T-helper 17 cell (primary cell): ENCODE data around the gene RBM27. TPM values are rescaled to one million over a fixed set of nuclear protein-coding genes. Genes with fewer than 3 reads are reported as not detected.
"Not testable (repeated sequence)": the region's sequence is repeated elsewhere in the genome, so short reads cannot be mapped to it uniquely, and the experiment has no call there.

Experiments
- ATAC-seq: fragments of 150-1000 bp; cut with Tn5 transposase; 2 replicates; pipeline ENCODE4 v1.10.0; 2021; ENCODE audit warnings: mild to moderate bottlenecking, moderate library complexity
- DNase-seq, 3 donors: peaks; one replicate each; pipeline versions ENCODE4 v3.0.0 to v3.0.0-alpha.2; 2020 to 2021
- H3K9me3 ChIP-seq: one replicate; pipeline ENCODE4 v1.7.0; 2013; ENCODE audit warnings: low read length, mild to moderate bottlenecking; ENCODE audit not compliant: control insufficient read depth, poor library complexity, severe bottlenecking
- H3K27ac Mint-ChIP-seq: one replicate; pipeline ENCODE4 v1.8.0; 2022; ENCODE audit warnings: mild to moderate bottlenecking, moderate library complexity, mixed read lengths
- H3K27me3 Mint-ChIP-seq: one replicate; pipeline ENCODE4 v1.8.0; 2022; ENCODE audit warnings: mixed read lengths
- H3K36me3 Mint-ChIP-seq: one replicate; pipeline ENCODE4 v1.8.0; 2022; ENCODE audit warnings: low read depth, mixed read lengths
- H3K4me1 Mint-ChIP-seq: one replicate; pipeline ENCODE4 v1.8.0; 2022; ENCODE audit warnings: mild to moderate bottlenecking, mixed read lengths
- H3K4me3 Mint-ChIP-seq: one replicate; pipeline ENCODE4 v1.8.0; 2022; ENCODE audit warnings: mild to moderate bottlenecking, moderate library complexity, mixed read lengths
- total RNA-seq, 4 donors: library from RNA in 2 of 4; stranded (reverse) in 2 of 4; gene quantifications; one replicate each; pipeline ENCODE4 v1.2.3 and lab custom pipeline; 2022 to 2026

RBM27 gene
- total RNA-seq, 2 donors from 2014 or later, result 21.6 to 25.9 TPM

DNA sequence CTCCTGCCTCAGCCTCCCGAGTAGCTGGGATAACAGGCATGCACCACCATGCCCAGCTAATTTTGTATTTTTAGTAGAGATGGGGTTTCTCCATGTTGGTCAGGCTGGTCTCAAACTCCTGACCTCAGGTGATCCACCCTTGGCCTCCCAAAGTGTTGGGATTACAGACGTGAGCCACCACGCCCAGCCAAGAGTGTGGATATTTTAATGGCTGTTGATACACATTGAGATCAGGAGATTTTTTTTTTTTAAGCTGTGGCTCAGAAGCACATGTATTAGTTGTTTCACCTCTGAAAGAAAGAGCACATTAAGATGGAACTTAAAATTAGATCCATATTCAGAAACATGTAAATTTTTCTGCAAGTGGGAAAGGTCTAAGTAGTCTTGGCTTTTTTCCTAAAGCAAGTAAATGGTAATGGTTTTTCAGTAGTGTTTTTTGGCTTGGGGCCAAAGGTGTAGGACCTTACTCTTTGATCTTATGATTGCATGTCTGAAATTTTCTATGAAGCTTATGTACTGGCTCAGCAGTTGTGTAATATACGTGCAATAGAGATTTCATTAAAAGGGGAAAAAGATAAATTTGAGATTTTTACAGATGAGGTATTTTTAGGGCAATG, 9.9 kb downstream of the RBM27 start:
- H3K9me3 ChIP-seq, result no peaks in the 10 kb centered on the region
- Mint-ChIP-seq H3K27ac (no peak overlapping the region), H3K27me3 (no peaks in the 10 kb centered on the region), H3K4me3 (no peak overlapping the region), H3K36me3 (no peaks in the 10 kb centered on the region), H3K4me1 (peaks cover 35% of the 10 kb centered on the region)
- no peak for ATAC-seq
- DNase-seq, result no peak

DNA sequence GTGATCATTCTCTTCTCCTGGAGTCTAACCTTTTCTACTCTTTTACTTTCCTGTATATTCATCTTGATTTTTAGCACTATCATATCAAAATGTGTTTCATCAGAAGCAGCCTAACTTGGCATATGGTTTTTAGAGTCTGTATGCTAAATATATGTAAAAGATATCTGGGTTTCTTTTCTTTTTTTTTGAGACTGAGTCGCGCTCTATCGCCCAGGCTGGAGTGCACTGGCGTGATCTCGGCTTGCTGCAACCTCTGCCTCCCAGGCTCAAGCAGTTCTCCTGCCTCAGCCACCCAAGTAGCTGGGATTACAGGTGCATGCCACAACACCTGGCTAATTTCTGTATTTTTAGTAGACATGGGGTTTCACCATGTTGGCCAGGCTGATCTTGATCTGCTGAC, 11.5 kb downstream of the RBM27 start:
- not testable (repeated sequence) for H3K36me3 Mint-ChIP-seq, ATAC-seq, H3K27me3 Mint-ChIP-seq, DNase-seq, H3K4me3 Mint-ChIP-seq, H3K9me3 ChIP-seq
- Mint-ChIP-seq H3K27ac (peak overlapping the region; percentile 41), H3K4me1 (peaks cover 30% of the 10 kb centered on the region)

DNA sequence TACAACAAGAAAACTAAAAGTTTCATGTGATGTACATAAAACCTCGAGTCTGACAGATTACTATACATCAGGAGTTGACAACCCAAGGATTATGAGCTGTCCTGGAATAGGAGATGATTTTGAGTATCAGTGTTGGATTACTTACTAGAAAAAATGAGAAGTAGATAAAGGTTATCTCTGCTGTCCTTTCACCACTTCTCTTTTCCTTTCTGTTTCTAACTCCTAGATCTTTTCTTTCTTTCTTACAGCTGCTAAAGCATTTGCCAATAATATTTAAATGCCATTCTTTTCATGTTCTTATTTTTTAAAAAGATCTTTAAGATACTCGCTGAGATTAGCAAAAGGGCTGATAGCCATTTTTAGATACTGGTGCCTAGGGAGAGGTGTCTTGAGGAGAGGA, 14.8 kb downstream of the RBM27 start:
- Mint-ChIP-seq H3K27ac (peak overlapping the region; percentile 67), H3K4me1 (peaks cover 21% of the 10 kb centered on the region), H3K4me3 (no peak overlapping the region), H3K36me3 (peaks cover 4% of the 10 kb centered on the region), H3K27me3 (no peaks in the 10 kb centered on the region)
- ATAC-seq (no peak), DNase-seq (no peak)
- no peaks in the 10 kb centered on the region for H3K9me3 ChIP-seq

DNA sequence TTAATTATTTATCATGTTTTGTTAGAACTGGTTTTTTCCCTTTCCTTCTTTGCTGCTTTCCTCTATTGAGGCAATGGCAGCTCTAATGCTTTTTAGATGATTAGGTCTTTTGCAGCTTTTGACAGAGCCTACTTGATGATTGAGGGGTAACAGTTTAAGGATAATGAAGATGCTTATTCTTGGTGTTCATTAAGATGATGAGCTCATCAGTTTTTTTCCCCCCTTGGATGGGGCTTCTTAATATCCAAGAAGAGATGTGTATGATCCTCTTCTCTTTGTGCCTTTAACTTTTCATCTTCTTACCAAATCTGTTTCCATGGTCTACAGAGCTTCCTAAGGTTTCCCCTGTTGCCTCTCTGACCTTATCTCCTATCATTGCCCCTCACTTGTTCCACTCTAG, 15.8 kb downstream of the RBM27 start:
- peaks cover 4% of the 10 kb centered on the region for H3K36me3 Mint-ChIP-seq
- no peak for ATAC-seq
- no peak overlapping the region for H3K4me3 Mint-ChIP-seq
- H3K4me1 Mint-ChIP-seq, result peaks cover 18% of the 10 kb centered on the region
- no peaks in the 10 kb centered on the region for H3K27me3 Mint-ChIP-seq
- no peak overlapping the region for H3K27ac Mint-ChIP-seq
- no peaks in the 10 kb centered on the region for H3K9me3 ChIP-seq
- no peak for DNase-seq

DNA sequence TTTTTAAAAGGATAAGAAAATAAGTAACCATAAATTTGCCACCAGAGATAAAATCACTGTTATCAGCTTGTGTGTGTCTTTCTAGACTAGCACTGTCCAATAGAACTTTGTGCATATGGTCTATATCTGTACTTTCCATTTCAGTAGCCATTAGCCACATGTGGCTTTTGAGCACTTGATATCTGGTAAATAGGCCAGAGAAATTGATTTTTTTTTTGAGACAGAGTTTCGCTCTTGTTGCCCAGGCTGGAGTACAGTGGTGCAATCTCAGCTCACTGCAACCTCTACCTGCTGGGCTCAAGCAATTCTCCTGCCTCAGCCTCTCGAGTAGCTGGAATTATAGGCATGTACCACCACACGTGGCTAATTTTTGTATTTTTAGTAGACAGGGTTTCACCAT, 17.8 kb downstream of the RBM27 start:
- no peak overlapping the region for H3K27ac Mint-ChIP-seq
- H3K27me3 Mint-ChIP-seq, result no peaks in the 10 kb centered on the region
- peaks cover 14% of the 10 kb centered on the region for H3K4me1 Mint-ChIP-seq
- H3K4me3 Mint-ChIP-seq, result no peak overlapping the region
- H3K9me3 ChIP-seq, result no peaks in the 10 kb centered on the region
- H3K36me3 Mint-ChIP-seq, result peaks cover 4% of the 10 kb centered on the region
- DNase-seq (no peak), ATAC-seq (no peak)

DNA sequence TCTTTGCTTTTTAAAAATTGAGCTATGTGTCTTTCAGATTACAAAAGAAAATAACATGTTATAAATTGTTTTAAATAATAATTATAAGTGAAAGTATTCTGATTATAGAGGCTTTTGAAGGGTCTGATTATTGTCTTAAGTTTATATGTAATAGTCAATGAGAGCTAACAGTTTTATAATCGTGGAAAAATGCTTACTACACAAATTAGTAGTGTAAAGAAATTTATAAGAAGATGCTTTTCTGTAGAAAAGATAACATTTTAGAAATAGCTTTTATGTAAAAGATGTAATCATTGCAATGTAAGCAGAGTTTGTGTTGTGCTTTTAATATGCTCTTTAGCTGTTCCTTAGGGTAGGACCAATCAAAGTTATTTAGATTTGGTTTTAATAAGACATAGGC, 18.6 kb downstream of the RBM27 start:
- Mint-ChIP-seq H3K36me3 (peaks cover 4% of the 10 kb centered on the region), H3K4me3 (no peak overlapping the region), H3K27ac (no peak overlapping the region), H3K27me3 (no peaks in the 10 kb centered on the region), H3K4me1 (peaks cover 12% of the 10 kb centered on the region)
- DNase-seq (no peak), ATAC-seq (no peak)
- H3K9me3 ChIP-seq, result no peaks in the 10 kb centered on the region

DNA sequence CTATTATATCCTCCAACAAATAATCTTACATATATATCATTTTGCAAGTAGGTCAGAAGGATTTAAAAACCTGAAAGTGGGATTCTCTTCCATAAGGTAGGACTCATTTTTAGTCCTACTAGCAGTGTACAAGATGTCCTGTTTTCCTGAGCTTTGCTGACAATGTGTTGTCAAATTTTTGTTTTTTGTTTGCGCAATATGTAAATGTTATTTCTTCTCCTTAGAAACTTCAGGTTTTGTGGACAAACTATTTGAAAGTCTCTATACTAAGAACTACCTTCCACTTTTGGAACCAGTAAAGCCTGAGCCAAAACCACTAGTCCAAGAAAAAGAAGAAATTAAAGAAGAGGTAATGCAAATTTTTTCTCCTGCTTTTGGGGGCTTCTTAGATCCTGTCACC, 19.8 kb downstream of the RBM27 start:
- Mint-ChIP-seq H3K4me1 (peaks cover 7% of the 10 kb centered on the region), H3K36me3 (peaks cover 4% of the 10 kb centered on the region), H3K27ac (no peak overlapping the region), H3K4me3 (no peak overlapping the region), H3K27me3 (no peaks in the 10 kb centered on the region)
- DNase-seq, result no peak
- no peak for ATAC-seq
- no peaks in the 10 kb centered on the region for H3K9me3 ChIP-seq

DNA sequence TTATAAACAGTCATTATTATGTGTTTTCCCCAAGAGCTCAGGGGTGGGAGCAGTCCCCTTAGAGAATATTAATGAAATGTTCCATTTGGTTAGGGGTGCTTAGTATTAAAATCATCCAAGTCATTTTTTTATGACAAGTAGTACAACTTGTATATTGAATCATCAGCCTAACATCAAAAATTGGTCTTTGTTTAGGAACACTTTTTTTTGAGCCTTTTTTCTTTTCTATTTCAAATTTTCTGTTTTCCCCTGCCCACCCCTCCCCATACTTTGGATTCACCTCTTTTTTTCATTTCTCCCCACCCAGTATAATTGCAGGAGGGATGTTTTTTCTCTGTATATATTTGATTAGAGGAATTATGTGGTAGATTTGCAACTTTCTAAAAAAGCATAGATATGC, 25.8 kb downstream of the RBM27 start:
- DNase-seq (no peak), ATAC-seq (no peak)
- Mint-ChIP-seq H3K36me3 (peaks cover 5% of the 10 kb centered on the region), H3K27me3 (no peaks in the 10 kb centered on the region), H3K27ac (no peak overlapping the region), H3K4me3 (no peak overlapping the region), H3K4me1 (no peaks in the 10 kb centered on the region)
- no peaks in the 10 kb centered on the region for H3K9me3 ChIP-seq

DNA sequence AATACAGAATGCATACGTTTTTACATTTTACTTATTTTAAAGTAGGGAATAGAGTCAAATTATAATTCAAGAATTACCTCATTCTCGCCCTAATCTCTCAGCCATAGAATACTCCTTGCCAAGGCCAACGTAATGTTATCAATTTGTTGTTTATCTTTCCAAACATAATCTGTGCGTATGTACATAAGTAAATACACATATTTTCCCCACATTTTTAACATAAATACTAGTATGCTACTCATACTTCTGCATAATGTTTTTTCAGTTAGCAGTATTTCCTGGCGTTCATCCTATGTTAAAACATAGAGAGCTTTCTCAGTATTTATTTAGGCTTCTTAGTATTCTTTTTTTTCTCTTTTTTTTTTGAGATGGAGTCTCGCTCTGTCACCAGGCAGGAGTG, 28.8 kb downstream of the RBM27 start:
- H3K36me3 Mint-ChIP-seq, result peaks cover 5% of the 10 kb centered on the region
- no peak for ATAC-seq

DNA sequence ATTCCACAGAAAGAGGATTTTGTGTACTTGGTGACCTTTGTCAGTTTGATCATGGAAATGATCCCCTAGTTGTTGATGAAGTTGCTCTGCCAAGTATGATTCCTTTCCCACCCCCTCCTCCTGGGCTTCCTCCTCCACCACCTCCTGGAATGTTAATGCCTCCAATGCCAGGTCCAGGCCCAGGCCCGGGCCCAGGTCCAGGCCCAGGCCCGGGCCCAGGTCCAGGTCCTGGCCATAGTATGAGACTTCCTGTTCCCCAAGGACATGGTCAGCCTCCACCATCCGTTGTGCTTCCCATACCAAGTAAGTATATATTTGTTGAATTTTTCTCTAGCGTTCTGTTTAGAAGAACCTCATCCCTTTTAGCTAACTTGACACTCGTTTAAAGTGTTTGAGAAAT, 30.0 kb downstream of the RBM27 start:
- Mint-ChIP-seq H3K4me1 (peaks cover 3% of the 10 kb centered on the region), H3K4me3 (no peak overlapping the region), H3K27ac (no peak overlapping the region), H3K36me3 (peaks cover 5% of the 10 kb centered on the region), H3K27me3 (no peaks in the 10 kb centered on the region)
- H3K9me3 ChIP-seq, result no peaks in the 10 kb centered on the region
- no peak for ATAC-seq
- DNase-seq, result no peak

More for the DNA sequence above, 28.8 kb downstream of the RBM27 start:
- Mint-ChIP-seq H3K27me3 (no peaks in the 10 kb centered on the region), H3K27ac (no peak overlapping the region), H3K4me1 (peaks cover 3% of the 10 kb centered on the region), H3K4me3 (no peak overlapping the region)
- DNase-seq, result no peak
- H3K9me3 ChIP-seq, result no peaks in the 10 kb centered on the region

DNA sequence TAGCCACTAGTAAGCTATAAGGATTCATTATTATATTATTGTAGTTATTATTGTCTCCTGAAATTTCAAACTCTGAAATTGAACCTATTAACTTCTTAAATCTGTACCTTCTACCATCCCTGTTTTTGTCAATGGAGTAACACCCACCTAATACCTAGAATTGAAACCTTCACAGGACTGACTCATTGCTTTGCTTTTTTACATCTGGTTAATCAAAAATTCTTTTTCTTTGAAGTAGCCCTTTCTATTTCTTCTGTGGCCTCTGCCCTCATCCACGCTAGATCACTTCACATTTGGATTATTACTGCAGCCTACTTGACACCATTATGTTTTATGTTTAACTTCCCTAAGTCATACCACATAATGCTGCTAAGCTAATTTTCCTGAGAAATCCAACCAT, 35.6 kb downstream of the RBM27 start:
- H3K36me3 Mint-ChIP-seq, result peaks cover 8% of the 10 kb centered on the region
- no peak overlapping the region for H3K27ac Mint-ChIP-seq
- H3K4me3 Mint-ChIP-seq, result peak overlapping the region; percentile 55
- DNase-seq (no peak), ATAC-seq (no peak)
- no peaks in the 10 kb centered on the region for H3K9me3 ChIP-seq
- H3K27me3 Mint-ChIP-seq, result no peaks in the 10 kb centered on the region
- H3K4me1 Mint-ChIP-seq, result peaks cover 7% of the 10 kb centered on the region

DNA sequence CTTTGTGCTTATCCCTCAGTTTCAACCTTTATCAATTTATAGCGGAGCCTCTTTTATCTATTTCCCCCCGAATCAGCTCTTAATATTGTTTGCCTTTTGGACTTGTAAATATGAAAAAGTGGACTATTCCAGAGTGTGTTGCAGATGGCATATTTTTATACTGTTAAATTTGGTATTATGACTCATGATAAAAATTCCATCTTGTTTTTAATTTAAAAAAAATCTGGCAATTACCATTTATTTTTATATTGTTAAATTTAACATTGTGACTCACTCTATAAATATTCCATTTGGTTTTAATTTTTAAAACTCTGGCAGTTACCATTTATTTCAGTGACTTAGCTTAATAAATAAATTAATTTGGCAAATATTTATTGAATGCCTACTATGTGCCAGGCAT, 37.5 kb downstream of the RBM27 start:
- H3K4me1 Mint-ChIP-seq, result peaks cover 7% of the 10 kb centered on the region
- no peak for DNase-seq
- H3K9me3 ChIP-seq, result no peaks in the 10 kb centered on the region
- no peak overlapping the region for H3K27ac Mint-ChIP-seq
- H3K27me3 Mint-ChIP-seq, result no peaks in the 10 kb centered on the region
- H3K36me3 Mint-ChIP-seq, result peaks cover 8% of the 10 kb centered on the region
- no peak overlapping the region for H3K4me3 Mint-ChIP-seq
- no peak for ATAC-seq

DNA sequence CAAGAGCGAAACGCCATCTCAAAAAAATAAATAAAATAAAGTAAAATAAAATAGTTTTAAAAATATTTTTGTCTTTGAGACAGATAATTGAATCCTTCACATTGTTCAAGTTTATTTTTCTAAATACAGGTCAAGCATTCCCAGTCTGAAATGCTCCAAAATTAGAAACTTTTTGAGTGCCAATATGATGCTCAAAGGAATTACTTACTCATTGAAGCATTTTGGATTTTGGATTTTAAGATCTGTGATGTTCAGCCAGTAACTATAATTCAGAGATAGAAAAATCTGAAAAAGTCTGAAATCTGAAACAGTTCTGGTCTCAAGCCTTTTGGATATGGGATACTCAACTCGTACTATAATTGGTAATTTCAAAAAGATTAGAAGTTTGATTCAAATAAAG, 39.8 kb downstream of the RBM27 start:
- no peak for ATAC-seq
- Mint-ChIP-seq H3K4me1 (peaks cover 13% of the 10 kb centered on the region), H3K27me3 (no peaks in the 10 kb centered on the region), H3K36me3 (peaks cover 13% of the 10 kb centered on the region), H3K4me3 (no peak overlapping the region), H3K27ac (no peak overlapping the region)
- no peaks in the 10 kb centered on the region for H3K9me3 ChIP-seq
- DNase-seq, result no peak

DNA sequence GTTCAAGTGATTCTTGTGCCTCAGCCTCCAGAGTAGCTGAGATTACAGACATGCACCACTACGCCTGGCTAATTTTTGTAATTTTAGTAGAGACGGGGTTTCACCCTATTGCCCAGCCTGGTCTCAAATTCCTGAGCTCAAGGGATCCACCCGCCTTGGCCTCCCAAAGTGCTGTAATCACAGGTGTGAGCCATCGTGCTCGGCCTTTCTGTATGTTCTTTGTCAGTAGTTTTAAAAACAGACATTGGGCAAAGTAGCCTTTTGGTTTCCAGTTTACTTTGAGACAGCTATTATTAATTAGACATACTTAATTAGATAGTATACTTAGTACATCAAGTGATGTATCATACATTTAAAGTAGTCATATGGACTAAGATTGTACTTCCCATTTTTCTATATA, 45.2 kb downstream of the RBM27 start:
- Mint-ChIP-seq H3K4me1 (peaks cover 19% of the 10 kb centered on the region), H3K27me3 (no peaks in the 10 kb centered on the region), H3K36me3 (peaks cover 11% of the 10 kb centered on the region), H3K4me3 (no peak overlapping the region), H3K27ac (no peak overlapping the region)
- no peak for DNase-seq
- no peaks in the 10 kb centered on the region for H3K9me3 ChIP-seq
- ATAC-seq, result no peak
